IPS-15b (cell line): ENCODE data around the gene KCTD2.
"Not testable (repeated sequence)": the region's sequence is repeated elsewhere in the genome, so short reads cannot be mapped to it uniquely, and the experiment has no call there.

ENCODE experiments used
- H3K27me3 ChIP-seq: one replicate; pipeline ENCODE4 v1.6.1; 2013; ENCODE audit warnings: low read length; ENCODE audit not compliant: control insufficient read depth, insufficient read depth
- H3K36me3 ChIP-seq: one replicate; pipeline ENCODE4 v1.6.1; 2013; ENCODE audit warnings: low read length; ENCODE audit not compliant: control insufficient read depth, insufficient read depth
- H3K4me1 ChIP-seq: one replicate; pipeline ENCODE4 v1.6.1; 2013; ENCODE audit warnings: mild to moderate bottlenecking, low read length; ENCODE audit not compliant: control insufficient read depth, insufficient read depth
- H3K4me3 ChIP-seq: one replicate; pipeline ENCODE4 v1.5.1; 2013; ENCODE audit warnings: low read depth, low read length
- H3K9ac ChIP-seq: one replicate; pipeline ENCODE4 v1.6.1; 2013; ENCODE audit warnings: low read depth, mild to moderate bottlenecking, low read length
- H3K9me3 ChIP-seq: one replicate; pipeline ENCODE4 v1.6.1; 2013; ENCODE audit warnings: mild to moderate bottlenecking, low read length; ENCODE audit not compliant: control insufficient read depth, insufficient read depth

KCTD2 gene

GRCh38 chr17:75046407-75047289, at the start of gene KCTD2, which contains the start of gene ATP5PD:
KCTD2 (plus strand) TSS chr17:75047225; CDS start chr17:75047251, 26 bp downstream.
ATP5PD (minus strand) TSS chr17:75046969; CDS start chr17:75042650, 4,319 bp downstream.
- no peaks in the 10 kb centered on the region for H3K27me3 ChIP-seq
- peak within 1 kb of the TSS; percentile 99 for H3K4me3 ChIP-seq
- H3K9me3 ChIP-seq: no peaks in the 10 kb centered on the region
- peaks cover 16% of the 10 kb centered on the region for H3K4me1 ChIP-seq
- peaks cover 10% of the 10 kb centered on the region for H3K36me3 ChIP-seq
- H3K9ac ChIP-seq: peak within 1 kb of the TSS; percentile 90

GRCh38 chr17:74998783-74999182, 48.2 kb upstream of the KCTD2 start:
- H3K36me3 ChIP-seq: peaks cover 15% of the 10 kb centered on the region
- no peak overlapping the region for H3K9ac ChIP-seq
- H3K27me3 ChIP-seq: no peaks in the 10 kb centered on the region
- H3K4me3 ChIP-seq: no peak overlapping the region
- H3K9me3 ChIP-seq: no peaks in the 10 kb centered on the region
- no peaks in the 10 kb centered on the region for H3K4me1 ChIP-seq

- Histone ChIP-seq H3K9ac (no peak overlapping the region), H3K9me3 (no peaks in the 10 kb centered on the region), H3K36me3 (peaks cover 18% of the 10 kb centered on the region), H3K4me3 (no peak overlapping the region), H3K4me1 (no peaks in the 10 kb centered on the region), H3K27me3 (no peaks in the 10 kb centered on the region)
Observed at GRCh38 chr17:74999523-74999922, 47.5 kb upstream of the KCTD2 start.

- H3K9me3 ChIP-seq: no peaks in the 10 kb centered on the region
- peaks cover 18% of the 10 kb centered on the region for H3K36me3 ChIP-seq
- no peak overlapping the region for H3K4me3 ChIP-seq
- no peaks in the 10 kb centered on the region for H3K27me3 ChIP-seq
- H3K4me1 ChIP-seq: no peaks in the 10 kb centered on the region
- no peak overlapping the region for H3K9ac ChIP-seq
Observed at GRCh38 chr17:75001915-75002843, 44.8 kb upstream of the KCTD2 start.

GRCh38 chr17:75003070-75003956, 43.7 kb upstream of the KCTD2 start:
- Histone ChIP-seq H3K9ac (no peak overlapping the region), H3K27me3 (no peaks in the 10 kb centered on the region), H3K4me1 (no peaks in the 10 kb centered on the region), H3K4me3 (no peak overlapping the region), H3K9me3 (no peaks in the 10 kb centered on the region), H3K36me3 (peaks cover 18% of the 10 kb centered on the region)

GRCh38 chr17:75003957-75004355, 43.1 kb upstream of the KCTD2 start:
- Histone ChIP-seq H3K4me1 (no peaks in the 10 kb centered on the region), H3K27me3 (no peaks in the 10 kb centered on the region), H3K36me3 (peaks cover 18% of the 10 kb centered on the region), H3K9ac (no peak overlapping the region), H3K4me3 (no peak overlapping the region), H3K9me3 (no peaks in the 10 kb centered on the region)

- no peak overlapping the region for H3K4me3 ChIP-seq
- H3K36me3 ChIP-seq: peaks cover 18% of the 10 kb centered on the region
- no peaks in the 10 kb centered on the region for H3K9me3 ChIP-seq
- no peaks in the 10 kb centered on the region for H3K4me1 ChIP-seq
- H3K27me3 ChIP-seq: no peaks in the 10 kb centered on the region
- no peak overlapping the region for H3K9ac ChIP-seq
Observed at GRCh38 chr17:75004371-75004770, 42.7 kb upstream of the KCTD2 start.

GRCh38 chr17:75005291-75005690, 41.7 kb upstream of the KCTD2 start:
- Histone ChIP-seq H3K9me3 (no peaks in the 10 kb centered on the region), H3K9ac (no peak overlapping the region), H3K27me3 (no peaks in the 10 kb centered on the region), H3K4me1 (no peaks in the 10 kb centered on the region), H3K4me3 (no peak overlapping the region), H3K36me3 (peaks cover 18% of the 10 kb centered on the region)

GRCh38 chr17:75006084-75006483, 40.9 kb upstream of the KCTD2 start:
- H3K36me3 ChIP-seq: peaks cover 17% of the 10 kb centered on the region
- H3K27me3 ChIP-seq, H3K4me3 ChIP-seq, H3K4me1 ChIP-seq, H3K9me3 ChIP-seq, H3K9ac ChIP-seq: not testable (repeated sequence)

GRCh38 chr17:75006653-75007052, 40.4 kb upstream of the KCTD2 start:
- peaks cover 13% of the 10 kb centered on the region for H3K36me3 ChIP-seq
- H3K27me3 ChIP-seq: no peaks in the 10 kb centered on the region
- H3K4me3 ChIP-seq: no peak overlapping the region
- no peaks in the 10 kb centered on the region for H3K9me3 ChIP-seq
- peaks cover under 1% of the 10 kb centered on the region for H3K4me1 ChIP-seq
- no peak overlapping the region for H3K9ac ChIP-seq

GRCh38 chr17:75008373-75008772, 38.7 kb upstream of the KCTD2 start:
- H3K9me3 ChIP-seq: no peaks in the 10 kb centered on the region
- H3K9ac ChIP-seq: no peak overlapping the region
- no peak overlapping the region for H3K4me3 ChIP-seq
- H3K27me3 ChIP-seq: no peaks in the 10 kb centered on the region
- H3K4me1 ChIP-seq: peaks cover 5% of the 10 kb centered on the region
- peaks cover 7% of the 10 kb centered on the region for H3K36me3 ChIP-seq
